ENCODE results near the gene EPB41L4B.

EPB41L4B gene

DNA sequence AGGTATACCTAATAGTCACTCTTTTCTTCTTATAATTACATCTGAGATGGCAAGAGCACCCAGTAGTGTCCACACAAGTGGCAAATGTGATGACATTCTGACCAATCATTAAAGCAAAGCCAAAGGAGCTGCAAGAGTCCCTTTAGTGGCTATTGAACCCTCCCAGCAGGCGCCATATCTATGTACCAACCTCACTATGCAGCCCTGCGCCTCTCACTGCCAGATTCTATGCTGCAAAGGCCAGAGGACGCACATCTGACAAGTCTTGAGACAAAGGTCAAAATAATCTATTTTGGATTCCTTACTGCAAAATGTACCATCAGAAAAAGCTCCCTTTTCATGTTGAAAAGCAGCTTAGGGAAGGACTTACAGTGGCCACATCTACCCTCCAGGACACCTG, 47.0 kb downstream of the EPB41L4B start:
- Histone ChIP-seq H3K36me3 (ENCODE audit: control insufficient read depth, insufficient read depth, low read length) (no peaks in the 10 kb centered on the region), H3K27me3 (replicated peaks; ENCODE audit: control insufficient read depth, insufficient read depth, low read length) (no peaks in the 10 kb centered on the region), H3K4me3 (replicated peaks; ENCODE audit: low read depth, low read length) (no peak overlapping the region)
- DNase-seq (ENCODE audit: extremely low read depth, insufficient read length) = no peak
- TF ChIP-seq, protein P1, sequence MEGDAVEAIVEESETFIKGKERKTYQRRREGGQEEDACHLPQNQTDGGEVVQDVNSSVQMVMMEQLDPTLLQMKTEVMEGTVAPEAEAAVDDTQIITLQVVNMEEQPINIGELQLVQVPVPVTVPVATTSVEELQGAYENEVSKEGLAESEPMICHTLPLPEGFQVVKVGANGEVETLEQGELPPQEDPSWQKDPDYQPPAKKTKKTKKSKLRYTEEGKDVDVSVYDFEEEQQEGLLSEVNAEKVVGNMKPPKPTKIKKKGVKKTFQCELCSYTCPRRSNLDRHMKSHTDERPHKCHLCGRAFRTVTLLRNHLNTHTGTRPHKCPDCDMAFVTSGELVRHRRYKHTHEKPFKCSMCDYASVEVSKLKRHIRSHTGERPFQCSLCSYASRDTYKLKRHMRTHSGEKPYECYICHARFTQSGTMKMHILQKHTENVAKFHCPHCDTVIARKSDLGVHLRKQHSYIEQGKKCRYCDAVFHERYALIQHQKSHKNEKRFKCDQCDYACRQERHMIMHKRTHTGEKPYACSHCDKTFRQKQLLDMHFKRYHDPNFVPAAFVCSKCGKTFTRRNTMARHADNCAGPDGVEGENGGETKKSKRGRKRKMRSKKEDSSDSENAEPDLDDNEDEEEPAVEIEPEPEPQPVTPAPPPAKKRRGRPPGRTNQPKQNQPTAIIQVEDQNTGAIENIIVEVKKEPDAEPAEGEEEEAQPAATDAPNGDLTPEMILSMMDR (IDR thresholded peaks at IDR 0.05; ENCODE audit: insufficient read depth, low read length, poor library complexity, severe bottlenecking) = no peak

DNA sequence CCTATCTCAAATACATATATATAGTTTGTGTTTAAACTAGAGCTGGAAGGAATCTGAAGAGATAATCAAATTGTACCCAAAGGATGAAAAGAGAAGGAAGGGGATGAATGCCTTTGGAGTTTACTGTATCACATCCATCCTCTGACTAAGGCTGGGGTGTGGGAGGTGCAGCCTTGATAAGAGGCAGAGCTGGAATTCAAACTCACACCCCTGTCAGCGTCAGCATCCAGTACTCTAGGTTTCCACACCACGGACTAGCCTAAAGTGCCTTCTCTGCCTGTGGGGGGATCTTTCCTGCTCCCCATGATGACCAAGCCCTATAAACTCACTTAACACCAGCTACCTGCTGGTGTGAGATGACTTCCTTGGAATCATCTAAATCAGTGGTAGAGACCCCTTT, 48.1 kb downstream of the EPB41L4B start:
- H3K36me3 ChIP-seq (ENCODE audit: control insufficient read depth, insufficient read depth, low read length) = no peaks in the 10 kb centered on the region
- H3K4me3 ChIP-seq (replicated peaks; ENCODE audit: low read depth, low read length) = no peak overlapping the region
- H3K27me3 ChIP-seq (replicated peaks; ENCODE audit: control insufficient read depth, insufficient read depth, low read length) = no peaks in the 10 kb centered on the region
- TF ChIP-seq, protein P1 (IDR thresholded peaks at IDR 0.05; ENCODE audit: insufficient read depth, low read length, poor library complexity, severe bottlenecking) = no peak
- DNase-seq (ENCODE audit: extremely low read depth, insufficient read length) = no peak

DNA sequence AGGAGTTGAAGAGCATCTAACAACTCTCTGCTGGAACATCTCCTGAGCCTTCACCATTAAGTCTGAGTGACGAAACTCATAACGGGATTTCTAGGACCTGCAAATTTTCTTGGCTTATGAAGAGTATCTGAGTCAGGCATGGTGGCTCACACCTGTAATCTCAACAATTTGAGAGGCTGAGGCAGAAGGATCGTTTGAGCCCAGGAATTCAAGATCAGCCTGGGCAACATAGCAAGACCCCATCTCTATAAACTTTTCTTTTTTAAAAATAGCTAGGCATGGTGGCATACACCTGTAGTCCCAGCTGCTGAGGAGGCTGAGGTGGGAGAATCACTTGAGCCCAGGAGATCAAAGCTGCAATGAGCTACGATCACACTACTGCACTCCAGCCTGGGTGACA, 48.8 kb downstream of the EPB41L4B start:
- Histone ChIP-seq H3K27me3 (replicated peaks; ENCODE audit: control insufficient read depth, insufficient read depth, low read length) (no peaks in the 10 kb centered on the region), H3K4me3 (replicated peaks; ENCODE audit: low read depth, low read length) (no peak overlapping the region), H3K36me3 (ENCODE audit: control insufficient read depth, insufficient read depth, low read length) (no peaks in the 10 kb centered on the region)
- TF ChIP-seq, protein P1 (IDR thresholded peaks at IDR 0.05; ENCODE audit: insufficient read depth, low read length, poor library complexity, severe bottlenecking) = no peak
- no peak for DNase-seq (ENCODE audit: extremely low read depth, insufficient read length)

DNA sequence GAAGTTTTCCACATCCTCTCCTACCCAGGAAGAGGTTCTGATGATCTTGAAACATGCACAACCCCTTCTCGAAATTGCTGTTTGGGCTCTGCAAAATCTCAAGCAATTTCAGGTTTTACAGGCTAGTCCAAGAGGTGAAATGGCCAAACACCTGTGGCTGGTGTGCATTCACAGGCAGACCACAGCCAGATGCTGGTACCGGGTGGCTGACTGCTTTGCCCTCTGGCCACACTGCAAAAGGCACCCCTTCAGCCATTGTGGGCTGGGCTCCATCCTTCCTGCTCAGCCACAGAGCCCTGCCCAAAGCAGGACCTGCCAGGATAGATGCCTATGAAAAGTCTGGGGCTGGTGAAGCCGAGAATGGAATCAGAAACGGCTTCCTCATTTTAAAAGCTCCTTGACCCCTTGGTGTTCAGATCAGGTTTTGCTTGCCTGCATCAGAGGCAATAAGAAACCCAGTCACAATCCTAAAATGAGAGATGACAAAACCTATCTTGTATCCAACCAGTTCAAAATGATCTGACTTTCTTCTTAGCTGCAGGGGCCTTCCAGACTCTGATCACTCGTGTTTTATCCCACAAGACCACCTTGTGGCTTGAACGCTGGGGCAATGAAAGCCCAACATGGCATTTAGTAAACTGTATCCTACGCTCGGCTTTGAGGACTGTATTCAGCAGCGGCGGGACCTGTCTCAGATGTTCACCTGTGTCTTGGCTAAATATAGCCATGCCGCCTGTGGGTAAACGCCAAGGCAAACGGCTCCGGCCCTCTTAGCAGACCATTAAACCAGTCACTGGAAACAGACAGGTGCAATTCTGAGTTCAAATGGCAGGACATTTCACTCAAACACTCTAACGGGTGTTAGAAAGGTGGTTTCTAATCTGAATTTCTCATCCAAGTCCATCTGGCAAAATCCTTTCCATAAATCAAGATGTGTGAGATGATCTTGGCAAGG, 49.6 kb downstream of the EPB41L4B start:
- no peak overlapping the region for H3K4me3 ChIP-seq (replicated peaks; ENCODE audit: low read depth, low read length)
- no peak for DNase-seq (ENCODE audit: extremely low read depth, insufficient read length)
- no peaks in the 10 kb centered on the region for H3K27me3 ChIP-seq (replicated peaks; ENCODE audit: control insufficient read depth, insufficient read depth, low read length)
- no peaks in the 10 kb centered on the region for H3K36me3 ChIP-seq (ENCODE audit: control insufficient read depth, insufficient read depth, low read length)
- TF ChIP-seq, protein P1 (IDR thresholded peaks at IDR 0.05; ENCODE audit: insufficient read depth, low read length, poor library complexity, severe bottlenecking) = no peak

DNA sequence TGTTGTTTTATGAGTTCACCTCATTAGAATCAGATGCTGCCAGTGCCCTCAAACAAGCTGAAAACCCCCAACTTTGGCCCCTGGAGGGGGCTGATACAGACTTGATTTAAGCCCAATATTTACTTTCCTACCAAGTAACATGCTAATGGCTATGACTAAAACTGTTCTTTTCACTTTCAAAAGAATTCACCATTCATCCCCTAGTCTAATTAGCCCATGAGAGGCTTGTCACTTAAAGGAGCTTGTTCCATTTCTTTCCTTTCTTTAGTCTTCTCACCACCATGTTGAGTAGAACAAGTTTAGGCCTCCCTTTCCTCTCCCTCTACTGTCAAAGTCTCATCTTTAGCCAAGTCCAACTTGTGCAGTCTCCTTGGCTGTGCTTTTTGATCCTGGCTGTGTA, 50.4 kb downstream of the EPB41L4B start:
- no peak for DNase-seq (ENCODE audit: extremely low read depth, insufficient read length)
- TF ChIP-seq, protein P1 (IDR thresholded peaks at IDR 0.05; ENCODE audit: insufficient read depth, low read length, poor library complexity, severe bottlenecking) = no peak
- H3K4me3 ChIP-seq (replicated peaks; ENCODE audit: low read depth, low read length) = no peak overlapping the region

More for the DNA sequence above, 50.4 kb downstream of the EPB41L4B start:
- H3K27me3 ChIP-seq (replicated peaks; ENCODE audit: control insufficient read depth, insufficient read depth, low read length) = no peaks in the 10 kb centered on the region
- H3K36me3 ChIP-seq (ENCODE audit: control insufficient read depth, insufficient read depth, low read length) = no peaks in the 10 kb centered on the region
